NCI-H2107 treated with DMSO at 0.1 percent for 48 hours (cell line): ENCODE measurements around the gene PARD3B.

ENCODE experiments used
- DNase-seq: peaks from one replicate; lab custom pipeline; 2025; ENCODE audit not compliant: unreplicated experiment; lab: John Stamatoyannopoulos, UW

The PARD3B gene

DNA sequence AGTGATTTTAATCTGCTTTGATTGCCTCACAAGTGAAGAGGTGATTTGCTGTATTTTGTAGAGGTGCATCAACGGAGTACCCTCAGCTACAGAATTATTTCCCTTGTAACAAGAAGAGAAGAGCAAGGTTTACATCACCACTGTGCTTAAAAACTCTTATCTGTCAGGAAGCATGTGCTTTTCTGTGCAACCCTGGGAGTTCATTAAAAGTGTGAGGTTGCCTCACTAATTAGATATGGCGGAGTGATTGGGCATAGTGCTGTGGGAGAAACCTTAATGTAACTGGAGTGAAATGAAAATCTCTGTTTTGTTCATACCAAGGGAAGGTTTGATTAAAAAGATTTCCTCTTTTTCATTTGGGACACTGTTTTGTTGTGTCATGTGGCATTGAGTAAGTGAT, 544.7 kb downstream of the PARD3B start:
- DNase-seq = no peak

DNA sequence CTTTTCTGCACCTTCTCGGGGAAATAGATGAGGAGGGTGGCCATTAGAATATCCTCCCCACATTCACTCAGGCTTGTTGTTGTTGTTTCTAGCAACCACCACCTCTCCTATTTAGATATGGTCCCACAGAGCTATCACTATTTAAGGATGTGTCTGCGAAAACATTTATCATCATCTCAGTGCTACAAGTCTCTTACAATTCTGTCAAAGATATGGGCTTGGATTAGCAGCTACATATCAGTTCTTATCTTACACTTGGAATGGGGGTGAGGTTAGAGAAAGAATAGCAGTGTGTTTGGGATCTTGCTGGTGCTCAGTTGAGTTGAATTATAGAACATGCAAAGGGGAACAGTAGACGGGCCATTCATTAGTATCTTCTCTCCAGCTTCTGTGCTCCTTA, 546.1 kb downstream of the PARD3B start:
- no peak for DNase-seq

DNA sequence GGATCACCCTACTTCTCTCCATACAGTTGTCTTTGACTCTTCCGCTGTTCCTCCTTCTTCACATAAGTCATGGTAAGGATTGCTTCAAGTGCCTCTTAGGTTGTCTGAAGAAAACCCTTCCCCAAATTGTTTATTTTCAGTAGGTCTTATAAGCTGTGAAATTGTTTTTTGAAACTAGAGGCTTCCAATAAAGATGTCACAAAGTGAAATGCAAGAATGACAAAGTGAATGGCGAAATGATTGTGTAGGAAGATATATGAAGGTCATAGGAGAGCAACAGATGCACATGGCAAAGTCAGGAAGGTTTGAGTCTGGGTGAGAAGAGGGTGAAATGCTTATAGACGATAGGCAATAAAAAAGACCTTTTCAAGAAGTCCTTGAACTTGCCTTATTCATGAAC, 548.8 kb downstream of the PARD3B start:
- no peak for DNase-seq

DNA sequence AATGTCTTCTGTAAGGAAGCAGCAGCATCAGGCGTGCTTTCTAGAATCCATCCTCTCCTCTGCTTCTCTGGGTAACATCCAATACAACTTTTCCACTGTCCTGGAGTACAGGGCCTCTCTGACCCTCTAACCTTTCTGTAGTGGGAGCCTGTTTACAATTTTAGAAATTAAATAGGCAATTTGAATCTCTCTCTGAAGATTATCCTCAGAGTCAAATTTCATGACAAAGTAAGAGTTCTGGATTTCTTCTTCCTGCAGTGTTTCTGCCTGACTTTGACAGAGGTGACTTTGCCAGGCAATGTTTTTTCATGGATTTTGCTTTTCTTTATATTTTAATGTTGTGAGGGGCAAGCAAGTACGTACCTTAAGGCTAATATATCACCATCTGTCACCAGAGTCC, 558.4 kb downstream of the PARD3B start:
- no peak for DNase-seq

DNA sequence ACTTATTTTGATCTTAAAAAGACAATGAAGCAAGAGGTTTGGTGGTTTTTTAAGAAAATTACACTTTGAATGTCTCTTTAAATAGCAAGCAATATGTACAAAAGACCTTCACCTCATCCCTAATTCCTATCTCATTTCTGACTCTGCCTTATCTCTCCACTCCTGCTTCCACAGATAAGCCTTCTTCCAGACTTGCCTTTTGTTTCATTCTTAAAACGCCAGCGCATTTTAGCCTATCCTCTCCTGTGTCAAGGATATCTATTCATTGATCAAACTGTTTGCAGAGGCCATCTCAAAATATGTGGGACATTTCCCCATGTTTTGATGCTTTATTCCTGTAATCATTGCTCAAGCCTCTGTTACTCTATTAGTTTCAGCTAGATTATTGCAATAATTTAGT, 562.5 kb downstream of the PARD3B start:
- DNase-seq = no peak

DNA sequence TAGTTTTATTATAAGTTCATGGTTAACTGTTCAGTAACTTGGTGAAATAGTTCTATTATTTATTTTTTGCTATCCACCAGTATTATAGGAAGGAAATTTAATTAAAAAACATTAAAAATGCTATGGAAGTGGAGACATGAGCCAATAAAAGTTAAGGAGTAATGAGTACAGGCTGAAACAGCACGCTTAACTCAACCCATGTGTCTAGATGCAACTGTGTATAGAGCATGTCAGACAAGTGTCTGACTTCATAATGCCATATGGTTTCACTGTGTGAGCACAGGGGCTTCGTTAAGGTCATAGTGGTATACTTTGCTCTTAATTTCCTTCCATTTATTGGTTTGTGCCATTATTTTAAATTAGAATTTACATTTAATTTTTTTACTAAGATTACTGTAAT, 570.2 kb downstream of the PARD3B start:
- DNase-seq = no peak

DNA sequence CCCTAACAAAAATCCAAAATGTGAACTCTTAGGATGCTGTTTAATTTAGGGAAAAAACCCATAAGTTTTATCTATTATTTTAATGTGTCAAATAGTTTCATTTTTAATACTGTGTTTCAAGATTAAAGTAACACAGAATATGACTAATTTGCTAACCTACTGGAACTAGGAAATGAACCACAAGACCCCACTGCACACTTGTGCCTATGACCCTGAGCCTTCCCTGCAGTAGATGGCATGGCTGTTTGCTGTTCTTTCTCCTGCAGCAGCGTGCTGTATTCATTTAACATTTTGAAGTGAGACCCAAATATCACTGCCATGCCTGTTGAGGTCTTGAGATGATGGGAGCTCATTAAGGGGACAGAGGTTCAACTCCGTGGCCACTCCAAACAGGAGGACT, 571.9 kb downstream of the PARD3B start:
- DNase-seq = no peak

DNA sequence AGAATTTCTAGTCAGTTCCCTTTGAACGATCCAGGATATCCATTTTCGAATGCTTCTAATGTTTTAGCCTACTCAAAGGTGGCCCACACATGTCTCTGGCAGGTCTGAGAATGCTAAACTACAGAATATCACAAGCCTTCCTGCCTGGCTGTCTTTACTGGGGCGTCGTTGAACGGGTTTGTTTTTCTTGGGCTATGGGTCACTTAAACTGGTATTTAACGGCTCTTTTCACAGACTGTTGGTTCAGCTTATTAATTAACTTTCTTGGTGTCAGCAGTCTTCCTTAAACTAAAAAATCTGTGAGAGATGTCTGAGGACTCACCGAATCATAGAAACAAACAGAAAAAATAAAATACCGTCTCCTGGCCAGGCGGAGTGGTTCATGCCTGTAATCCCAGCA, 573.9 kb downstream of the PARD3B start:
- no peak for DNase-seq

DNA sequence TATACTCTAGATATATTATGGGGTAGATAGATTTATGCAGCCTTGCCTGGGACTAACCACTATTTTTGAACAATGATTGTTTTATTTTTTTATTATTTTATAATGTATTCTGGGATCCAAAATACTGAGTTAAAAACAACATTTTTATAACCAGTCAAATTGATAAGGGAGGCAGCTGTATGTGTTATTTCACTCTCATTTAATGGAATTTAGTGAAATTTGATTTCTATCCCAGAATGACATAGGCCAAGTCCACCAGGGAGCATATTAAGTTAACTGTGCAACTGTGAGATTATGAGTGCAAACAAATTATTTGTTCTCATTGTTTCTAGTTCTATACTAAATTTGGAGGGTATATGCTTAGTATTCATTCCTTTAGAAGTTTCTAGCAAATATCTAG, 583.5 kb downstream of the PARD3B start:
- no peak for DNase-seq

DNA sequence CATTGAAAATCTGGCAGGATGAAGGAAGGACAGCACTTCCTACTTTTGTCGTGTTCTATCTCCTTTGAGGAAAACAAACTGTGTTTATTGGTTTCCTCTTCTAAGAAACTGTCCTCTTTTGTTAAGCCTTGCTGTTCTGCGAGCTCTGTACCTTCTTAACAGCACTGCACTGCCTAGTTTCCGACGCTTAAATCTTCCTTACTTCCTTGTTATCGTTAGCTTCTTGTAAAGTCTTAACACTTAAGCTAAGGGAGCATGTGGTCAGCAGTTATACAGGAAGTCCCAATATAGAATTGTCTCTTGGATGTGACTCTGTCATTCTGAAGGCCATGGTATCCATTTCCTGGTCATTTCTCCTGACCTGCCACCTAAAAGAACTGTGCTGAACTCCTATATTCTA, 584.3 kb downstream of the PARD3B start:
- no peak for DNase-seq

DNA sequence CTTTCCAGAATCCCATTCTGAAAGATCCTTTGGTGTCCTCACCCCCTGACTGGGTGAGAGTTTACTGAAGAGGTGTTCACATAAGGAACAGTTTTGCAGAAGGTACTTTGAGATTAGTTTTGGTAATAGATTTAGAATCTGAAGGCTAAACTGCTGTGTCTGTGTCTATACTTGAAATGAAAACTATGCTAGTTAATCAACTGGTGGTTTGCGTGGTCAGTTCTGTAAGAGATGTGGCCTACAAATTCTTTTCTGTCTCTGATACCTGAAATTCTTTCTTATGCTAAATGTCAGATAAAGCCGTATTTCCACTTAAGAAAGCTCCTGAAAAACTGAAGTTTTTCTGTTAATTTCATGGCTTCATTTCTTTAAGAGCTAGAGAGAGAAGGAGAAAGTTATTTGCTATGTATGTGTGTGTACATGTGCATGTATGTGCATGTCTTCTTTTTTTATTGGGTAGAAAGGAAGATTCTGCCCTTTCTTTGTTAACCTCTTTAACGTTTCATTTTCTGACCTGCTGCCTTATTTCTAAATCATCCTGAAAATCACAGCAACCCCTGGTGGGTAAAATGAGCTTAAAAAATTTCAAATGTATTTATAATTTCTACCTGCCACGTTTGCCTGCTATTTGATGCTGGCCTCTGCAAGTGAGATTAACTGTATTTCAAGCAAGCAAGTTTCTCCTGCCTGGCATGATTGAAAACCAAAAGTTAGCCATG, 585.0 kb downstream of the PARD3B start:
- no peak for DNase-seq

DNA sequence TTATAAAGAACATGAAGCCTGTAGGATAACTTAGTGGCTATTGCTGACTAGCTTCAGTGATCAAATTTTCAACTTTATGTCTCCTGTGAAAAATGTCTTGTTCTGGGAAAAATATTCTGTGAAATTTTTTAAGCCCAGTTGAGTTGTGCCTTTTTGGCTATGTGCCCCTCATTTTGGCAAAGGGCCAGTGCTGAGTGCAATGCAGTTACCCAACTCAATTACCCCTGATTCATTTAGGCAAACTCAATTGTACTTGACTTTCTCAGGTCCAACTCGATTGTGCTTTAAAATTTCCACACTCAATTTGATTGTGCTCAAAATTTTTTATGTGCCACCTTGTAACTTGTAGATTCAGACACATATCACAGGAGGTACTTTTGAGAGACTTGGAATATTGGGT, 588.3 kb downstream of the PARD3B start:
- DNase-seq = no peak

DNA sequence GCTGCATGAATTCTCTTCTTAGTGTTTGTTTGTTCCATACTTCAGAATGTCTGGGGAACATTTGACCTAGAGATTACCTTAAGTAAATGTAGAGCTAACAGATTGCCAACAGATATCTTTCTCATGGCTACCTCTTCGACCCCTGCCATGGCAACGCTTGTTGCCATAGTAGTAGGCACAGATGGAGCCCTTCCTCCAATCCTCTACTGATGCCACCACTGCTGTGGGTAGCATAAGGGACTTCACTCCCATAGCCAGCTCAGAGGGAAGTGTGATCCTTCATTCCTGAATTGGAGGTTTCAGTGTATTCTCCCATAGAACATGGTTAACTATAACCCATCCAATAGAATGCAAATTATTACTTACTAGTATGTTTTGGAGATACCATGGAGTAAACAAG, 593.5 kb downstream of the PARD3B start:
- DNase-seq = no peak

DNA sequence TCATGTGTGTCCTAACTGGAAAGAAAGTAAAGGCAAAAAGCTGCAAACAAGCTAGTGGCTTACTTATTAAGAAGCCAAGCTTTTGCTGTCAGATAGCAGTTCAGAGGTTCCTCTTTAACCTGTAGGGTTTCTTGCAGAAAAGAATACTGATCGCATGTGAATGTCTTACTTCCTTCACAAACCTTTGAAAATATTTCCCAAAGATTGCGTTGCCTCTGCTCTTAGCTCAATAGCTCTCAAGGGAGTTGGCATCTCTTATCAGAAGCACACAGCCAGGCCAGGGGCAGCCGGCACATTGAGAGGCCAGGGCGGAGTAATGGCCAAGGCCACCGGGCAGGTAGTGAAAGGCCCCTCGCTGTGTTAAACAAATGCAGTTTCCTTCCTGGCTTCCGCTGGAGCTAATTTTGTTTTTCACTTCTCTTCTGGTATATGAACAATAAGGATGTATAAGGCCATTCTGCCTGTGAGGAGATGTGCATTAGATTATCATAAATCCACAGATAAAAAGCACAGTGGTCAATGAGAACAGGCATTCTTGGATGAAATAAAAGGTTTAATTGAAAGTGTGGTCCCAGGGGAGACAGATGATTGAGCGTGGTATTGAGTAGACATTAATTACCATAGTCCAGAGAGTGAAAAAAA, 594.7 kb downstream of the PARD3B start:
- DNase-seq = no peak

DNA sequence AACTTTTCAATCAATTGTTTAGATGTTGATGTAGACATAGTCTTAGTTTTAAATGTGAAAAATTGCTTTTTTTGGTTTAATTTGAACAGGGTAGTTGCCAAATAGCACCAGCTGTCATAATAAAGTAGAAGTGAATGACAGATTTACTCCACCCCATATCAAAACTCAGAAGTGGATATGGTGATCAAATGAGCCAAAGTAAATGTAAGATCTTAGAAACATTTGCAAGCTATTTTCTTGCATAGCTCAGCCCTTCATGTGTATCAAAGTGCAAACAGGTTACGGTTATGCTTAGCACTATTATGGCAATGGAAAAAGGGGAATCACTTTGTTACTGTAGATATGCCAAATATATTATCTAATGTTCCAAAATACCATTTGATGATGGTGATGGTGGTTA, 596.1 kb downstream of the PARD3B start:
- no peak for DNase-seq

DNA sequence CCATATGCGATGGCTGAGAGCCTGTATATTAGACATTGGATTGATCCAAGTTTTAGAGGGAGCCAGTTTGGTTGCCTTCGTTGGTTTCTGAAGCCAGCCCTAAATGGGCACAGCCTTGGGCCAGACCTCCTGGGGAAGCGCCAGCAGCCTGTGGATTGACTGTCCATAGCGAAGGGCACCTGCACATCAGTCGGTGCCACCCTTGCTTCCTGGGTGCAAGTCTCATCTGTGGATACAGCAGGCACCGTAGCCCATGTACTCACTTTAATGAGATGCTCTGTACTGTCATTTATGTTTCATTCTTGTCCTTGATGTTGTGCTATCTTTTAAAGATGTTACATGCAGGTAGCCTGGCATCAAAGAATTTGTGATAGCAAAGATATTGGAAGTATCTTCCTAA, 600.6 kb downstream of the PARD3B start:
- DNase-seq = no peak

DNA sequence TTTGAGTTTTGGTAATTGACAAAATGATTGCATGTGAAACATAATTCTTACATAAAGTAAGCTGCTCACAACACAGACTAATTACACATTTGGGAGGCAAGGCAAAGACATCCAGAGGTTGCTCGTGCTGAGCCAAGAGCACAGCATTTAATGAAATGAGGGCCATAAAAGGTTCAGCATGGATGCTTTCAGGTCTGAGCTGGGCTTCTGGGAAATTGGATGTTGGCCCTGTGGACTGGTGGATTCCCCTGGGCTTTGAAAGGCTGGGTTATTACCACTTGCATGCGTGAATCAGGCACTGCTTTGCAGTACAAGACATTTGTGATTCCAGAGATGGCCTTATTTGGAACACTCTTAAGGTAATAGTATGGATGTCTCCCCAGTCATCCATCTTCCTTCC, 603.5 kb downstream of the PARD3B start:
- peak; percentile 66 for DNase-seq

DNA sequence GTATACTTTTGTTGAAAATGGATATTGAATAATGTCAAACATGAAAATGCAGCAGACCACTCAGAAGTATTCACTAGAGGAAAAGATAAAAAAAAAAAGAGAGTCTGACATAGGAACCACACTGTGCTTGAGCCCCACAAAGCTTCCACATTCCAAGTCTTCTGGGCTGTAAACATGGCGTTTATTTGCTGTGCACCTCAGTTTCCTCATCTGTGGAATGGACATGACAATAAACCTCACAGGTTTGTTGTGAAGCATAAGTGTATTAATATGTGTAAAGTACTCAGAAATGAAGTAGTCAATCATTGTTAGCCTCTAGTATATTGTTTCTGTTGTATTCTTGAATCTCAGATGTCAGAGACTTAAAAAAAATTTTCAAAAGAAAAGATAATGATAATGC, 611.2 kb downstream of the PARD3B start:
- DNase-seq = no peak

DNA sequence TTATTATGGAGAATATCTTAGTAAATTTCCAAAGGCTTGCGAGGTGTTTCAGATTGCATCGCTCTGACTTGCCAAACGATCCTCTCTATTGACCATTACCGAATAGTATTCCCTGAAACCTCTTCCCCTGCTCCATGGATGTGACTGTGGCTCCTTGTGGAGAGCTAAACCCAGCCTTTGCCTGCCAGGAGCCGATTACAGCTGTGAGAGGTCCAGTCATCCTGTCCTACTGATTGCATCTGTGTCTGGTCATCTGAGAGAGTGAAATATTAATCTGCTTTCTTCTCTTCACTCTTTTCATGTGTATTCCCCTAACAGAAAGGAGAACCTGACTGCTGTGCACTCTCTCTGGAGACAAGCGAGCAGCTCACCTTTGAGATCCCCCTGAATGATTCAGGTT, 613.1 kb downstream of the PARD3B start:
- no peak for DNase-seq

DNA sequence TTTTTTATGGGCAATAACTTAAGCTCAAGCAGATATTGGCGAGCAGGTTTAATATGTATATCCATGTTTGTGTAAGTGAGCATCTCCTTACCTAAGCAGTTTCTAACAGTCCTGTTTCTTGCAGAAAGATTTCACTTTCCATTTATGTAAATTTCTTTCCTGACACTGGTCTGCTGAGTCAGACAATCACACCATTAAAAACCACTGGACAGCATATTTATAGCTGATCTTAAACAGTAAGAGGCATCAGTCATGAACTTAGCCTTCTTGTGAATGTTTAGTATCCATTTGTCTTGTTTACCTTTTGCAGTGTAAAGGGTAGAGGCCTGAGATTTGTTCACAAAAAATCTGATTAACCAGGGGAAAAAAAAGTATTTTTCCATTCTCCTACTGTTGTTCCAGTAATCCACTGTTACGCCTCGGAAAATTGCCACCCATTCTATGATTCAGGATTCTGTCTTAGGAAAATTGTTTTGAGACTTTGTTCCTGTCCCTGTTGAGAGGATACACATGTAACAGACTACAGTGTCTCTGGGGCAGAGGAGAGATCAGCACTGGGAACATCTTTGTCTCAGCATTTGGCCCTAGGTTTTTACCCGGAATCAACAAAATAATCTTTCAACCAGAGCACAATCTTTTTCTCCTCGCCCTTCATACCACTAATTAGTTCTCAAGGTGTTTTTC, 616.0 kb downstream of the PARD3B start:
- DNase-seq = no peak

DNA sequence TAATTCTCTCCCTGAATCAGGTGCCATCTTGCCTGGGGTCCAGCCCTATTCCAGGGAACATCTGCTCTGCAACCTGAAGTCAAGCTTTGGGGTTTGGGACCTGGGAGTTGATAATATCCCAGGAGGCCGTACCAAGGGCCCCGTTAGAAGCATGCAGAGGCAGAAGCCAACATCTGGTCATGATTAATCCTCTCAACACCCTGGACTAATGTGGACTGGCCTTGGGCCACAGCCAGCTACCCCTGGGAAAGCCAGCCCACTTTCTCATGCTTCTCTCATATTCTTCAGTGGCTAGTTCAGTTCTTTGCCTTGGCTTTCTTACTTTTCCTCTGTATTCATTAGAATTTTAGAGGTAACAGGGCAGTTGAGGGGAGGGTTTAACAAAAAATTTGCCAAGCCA, 621.5 kb downstream of the PARD3B start:
- no peak for DNase-seq

DNA sequence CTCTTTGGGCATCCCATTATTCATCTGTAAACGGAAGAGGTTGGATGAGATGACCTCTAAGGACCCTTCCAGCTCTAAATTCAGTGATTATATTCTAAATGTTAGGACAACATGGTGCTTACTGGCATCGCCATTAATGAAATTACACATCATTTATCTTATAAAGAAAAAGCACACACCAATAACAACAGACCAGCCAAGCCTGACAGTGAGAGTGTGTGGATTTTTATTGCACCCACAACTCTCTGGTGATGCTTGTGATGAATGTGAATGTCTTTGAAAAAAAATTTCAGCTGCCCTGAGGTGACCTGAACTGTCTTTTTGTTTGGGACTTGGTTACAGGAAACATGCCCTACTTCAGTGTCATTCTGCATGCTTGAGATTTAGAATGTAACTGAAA, 623.7 kb downstream of the PARD3B start:
- no peak for DNase-seq

DNA sequence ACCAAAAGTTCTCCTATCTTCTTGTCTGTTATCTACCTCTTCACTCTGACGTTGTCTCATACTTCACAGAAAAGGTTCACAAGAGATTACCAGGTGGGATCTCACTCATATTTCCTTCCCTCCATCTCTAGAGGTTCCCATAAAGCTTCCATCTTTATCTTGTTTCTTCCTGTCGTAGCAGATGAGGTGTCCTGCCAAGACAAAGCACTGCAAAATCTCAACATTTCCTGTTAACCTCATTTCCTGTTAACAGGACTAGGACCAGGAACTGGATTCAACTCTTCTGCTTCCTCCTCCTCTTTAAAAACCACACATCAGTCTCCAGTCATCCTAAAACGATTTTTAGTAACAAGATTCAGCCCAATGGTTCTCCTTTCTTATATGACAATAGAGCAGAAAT, 624.2 kb downstream of the PARD3B start:
- no peak for DNase-seq
